HCT116 (cell line): ENCODE data around the gene BBX. TPM values are rescaled to one million over a fixed set of nuclear protein-coding genes. Genes with fewer than 3 reads are reported as not detected.

Experiments used
- ATAC-seq: fragments of 200-7000 bp; cut with Tn5 transposase; 2 replicates; pipeline ENCODE4 v1.9.1; 2020; ENCODE audit warnings: mild to moderate bottlenecking, moderate library complexity
- BruUV-seq: library from RNA; stranded (reverse); fragments of 400-500 nt; replicated peaks from 2 replicates; lab custom pipeline; 2021; lab: Mats Ljungman, UMichigan
- CTCF ChIA-PET: fragments of 300-600 bp; sonication (Branson Sonifier 250); formaldehyde crosslinking; loops from one replicate; lab custom pipeline; 2021; ENCODE audit warnings: antibody characterized with exemption; lab: Charles Lee
- POLR2A ChIA-PET: fragments of 300-600, 350-600 bp; sonication (Branson Sonifier 250); formaldehyde crosslinking; loops from one replicate; lab custom pipeline; 2021; ENCODE audit warnings: antibody characterized with exemption; lab: Charles Lee
- RAD21 ChIA-PET, 2 experiments: fragments of 300-600 bp; sonication (Branson Sonifier 250); formaldehyde crosslinking; loops; one replicate each; lab custom pipeline; 2023; ENCODE audit warnings: low total read pairs in 2 of 2; ENCODE audit not compliant: uncharacterized antibody in 2 of 2, unreplicated experiment in 2 of 2, low non-redundant PET in 1 of 2; lab: Charles Lee
- DNase-seq: peaks from one replicate; pipeline ENCODE4 v3.0.0-alpha.2; 2010; ENCODE audit warnings: low read depth, low spot score
- H2AFZ ChIP-seq: fragments of 200-600 bp; shearing (Covaris generic), sonication (generic); 2 replicates; pipeline ENCODE4 v1.6.1; 2017; ENCODE audit warnings: low read depth, mixed run types, mixed read lengths, antibody characterized with exemption, low read length; ENCODE audit not compliant: poor library complexity, severe bottlenecking
- H3K27ac ChIP-seq: 2 replicates; pipeline ENCODE4 v1.5.1; 2012; ENCODE audit warnings: low read depth, low read length
- H3K27me3 ChIP-seq: fragments of 200-600 bp; sonication (generic); 2 replicates; pipeline ENCODE4 v1.6.1; 2016; ENCODE audit warnings: mixed run types, low read length, mixed read lengths; ENCODE audit not compliant: insufficient read depth
- H3K36me3 ChIP-seq, 2 experiments: fragments of 200-500 bp in 1 of 2; fragments of 200-600 bp in 1 of 2; sonication (Bioruptor generic) in 1 of 2; sonication (generic) in 1 of 2; 2 replicates each; pipeline versions ENCODE4 v1.5.1 to v1.6.1; 2014 to 2016; ENCODE audit warnings: low read length in 2 of 2, inconsistent platforms in 1 of 2, mixed read lengths in 1 of 2, mixed run types in 1 of 2; ENCODE audit not compliant: insufficient read depth in 2 of 2, control insufficient read depth in 1 of 2
- H3K4me1 ChIP-seq, 2 experiments: fragments of 200-600 bp in 1 of 2; sonication (generic) in 1 of 2; 2 replicates each; pipeline versions ENCODE4 v1.5.1 to v1.6.1; 2012 to 2017; ENCODE audit warnings: low read length in 2 of 2, inconsistent platforms in 1 of 2, mild to moderate bottlenecking in 1 of 2, mixed read lengths in 1 of 2, mixed run types in 1 of 2, moderate library complexity in 1 of 2; ENCODE audit not compliant: insufficient read depth in 2 of 2, control insufficient read depth in 1 of 2
- H3K4me2 ChIP-seq: fragments of 200-600 bp; sonication (generic); 2 replicates; pipeline ENCODE4 v1.6.1; 2017; ENCODE audit warnings: mixed run types, low read length, mixed read lengths
- H3K4me3 ChIP-seq, 2 experiments: fragments of 200-600 bp in 1 of 2; sonication (generic) in 1 of 2; replicated peaks in 1 of 2; 2 replicates each; pipeline ENCODE4 v1.5.1; 2011 to 2016; ENCODE audit warnings: low read length in 2 of 2, control low read depth in 1 of 2, low read depth in 1 of 2, mild to moderate bottlenecking in 1 of 2, mixed read lengths in 1 of 2, mixed run types in 1 of 2
- H3K79me2 ChIP-seq: fragments of 200-600 bp; sonication (generic); 2 replicates; pipeline ENCODE4 v1.6.1; 2017; ENCODE audit warnings: mild to moderate bottlenecking, mixed run types, low read length, moderate library complexity, mixed read lengths; ENCODE audit not compliant: insufficient read depth
- H3K9ac ChIP-seq: fragments of 200-600 bp; sonication (generic); 2 replicates; pipeline ENCODE4 v1.6.1; 2016; ENCODE audit warnings: low read length, mixed read lengths
- H3K9me2 ChIP-seq: fragments of 200-600 bp; sonication (generic), shearing (Covaris generic); 2 replicates; pipeline ENCODE4 v1.6.1; 2017; ENCODE audit warnings: mixed run types, mild to moderate bottlenecking, moderate library complexity; ENCODE audit not compliant: insufficient read depth
- H3K9me3 ChIP-seq, 2 experiments: fragments of 200-500 bp in 1 of 2; fragments of 200-600 bp in 1 of 2; sonication (Bioruptor generic) in 1 of 2; sonication (generic) in 1 of 2; 2 replicates each; pipeline ENCODE4 v1.6.1; 2014 to 2017; ENCODE audit warnings: low read length in 2 of 2, mixed read lengths in 2 of 2, inconsistent platforms in 1 of 2, low read depth in 1 of 2, mild to moderate bottlenecking in 1 of 2, mixed run types in 1 of 2, moderate library complexity in 1 of 2; ENCODE audit not compliant: control insufficient read depth in 1 of 2, insufficient read depth in 1 of 2
- H4K20me1 ChIP-seq: fragments of 200-600 bp; sonication (generic), shearing (Covaris generic); 2 replicates; pipeline ENCODE4 v1.6.1; 2017; ENCODE audit warnings: mixed run types, mild to moderate bottlenecking, moderate library complexity; ENCODE audit not compliant: insufficient read depth
- ATF3 ChIP-seq: IDR thresholded peaks from 2 replicates; pipeline ENCODE4 v1.6.1; 2012
- CTCF ChIP-seq, 3 experiments: fragments of 200-600 bp in 1 of 3; sonication (generic) in 1 of 3; IDR thresholded peaks in 2 of 3; conservative IDR thresholded peaks in 1 of 3; 2 replicates each; pipeline ENCODE4 v1.5.1; 2012 to 2017; ENCODE audit warnings: low read depth in 2 of 3, low read length in 2 of 3, antibody characterized with exemption in 1 of 3, borderline replicate concordance in 1 of 3, control low read depth in 1 of 3, mild to moderate bottlenecking in 1 of 3, mixed read lengths in 1 of 3, mixed run types in 1 of 3, moderate library complexity in 1 of 3; ENCODE audit not compliant: insufficient read depth in 1 of 3
- EGR1 ChIP-seq: IDR thresholded peaks from 2 replicates; pipeline ENCODE4 v1.6.1; 2012; ENCODE audit warnings: low read depth
- FOSL1 ChIP-seq: IDR thresholded peaks from 2 replicates; pipeline ENCODE4 v1.6.1; 2012; ENCODE audit warnings: low read depth
- REST ChIP-seq: IDR thresholded peaks from 2 replicates; pipeline ENCODE4 v1.6.1; 2012; ENCODE audit warnings: low read depth
- SRF ChIP-seq: IDR thresholded peaks from 2 replicates; pipeline ENCODE4 v1.6.1; 2012; ENCODE audit warnings: low read depth
- ZBTB33 ChIP-seq: IDR thresholded peaks from 2 replicates; pipeline ENCODE4 v1.6.1; 2011; ENCODE audit warnings: mild to moderate bottlenecking, low read length, moderate library complexity; ENCODE audit not compliant: insufficient replicate concordance; ENCODE audit errors: extremely low read depth
- intact Hi-C: fragments of 100-400 bp; cut with micrococcal nuclease; formaldehyde crosslinking; loops from 2 replicates; pipeline ENCODE4 v1.10.0; 2022
- total RNA-seq: library from RNA; stranded (reverse); gene quantifications from one replicate; pipeline ENCODE4 v1.2.1, GENCODE V29; 2021; ENCODE audit not compliant: unreplicated experiment

BBX gene
- total RNA-seq, 1 experiment from 2014 or later: 55.6 TPM

GRCh38 chr3:107661447-107662123 is 138.8 kb downstream of the BBX start:
- ChIA-PET POLR2A (no interaction called here), CTCF (interaction anchor here (0.7 to 4.2 kb wide), 8 partner anchors 9 to 98 kb away, joined by 3 to 34 read pairs (median 8); no protein-coding TSS in a partner anchor), RAD21 (no interaction called here)
- Histone ChIP-seq H3K9me2 (no peaks in the 10 kb centered on the region; the same call in 1 of the 2 replicates), H3K4me1 (no peaks in the 10 kb centered on the region), H2AFZ (no peak overlapping the region), H3K27me3 (no peaks in the 10 kb centered on the region), H3K9me3 (no peaks in the 10 kb centered on the region), H3K4me3 (no peak overlapping the region), H4K20me1 (no peaks in the 10 kb centered on the region), H3K27ac (no peak overlapping the region), H3K79me2 (no peaks in the 10 kb centered on the region), H3K36me3 (no peaks in the 10 kb centered on the region), H3K9ac (no peak overlapping the region), H3K4me2 (no peak overlapping the region)
- BruUV-seq: no TSS peak
- TF ChIP-seq CTCF (IDR thresholded peaks at IDR 0.05 in 2 of 3, conservative IDR thresholded peaks at IDR 0.05 in 1 of 3; ENCODE audit: borderline replicate concordance in 1 of 3, insufficient read depth in 1 of 3, low read depth in 2 of 3, low read length in 2 of 3): no peak
- no peak for TF ChIP-seq ZBTB33
- TF ChIP-seq ATF3: no peak
- no peak for TF ChIP-seq REST
- TF ChIP-seq FOSL1: no peak
- no peak for TF ChIP-seq SRF
- TF ChIP-seq EGR1: no peak
- no peak for ATAC-seq
- intact Hi-C loops: loop anchor here (10.0 kb wide), 1 partner anchor 427 kb away; no protein-coding TSS in a partner anchor
- no peak for DNase-seq
